SK-N-SH (cell line): Measurements from ENCODE around the gene CDH18. TPM values are rescaled to one million over a fixed set of nuclear protein-coding genes. Genes with fewer than 3 reads are reported as not detected.

Experiments
- CTCF ChIA-PET: fragments of 300-600, 350-600 bp; formaldehyde crosslinking; extraction: SDS; loops from one replicate; lab custom pipeline; 2021; lab: Yijun Ruan, JAX
- POLR2A ChIA-PET: fragments of 350-600 bp; sonication (Branson Sonifier 250); formaldehyde crosslinking; extraction: SDS; loops from one replicate; lab custom pipeline; 2020; ENCODE audit warnings: antibody characterized with exemption, inconsistent platforms; lab: Yijun Ruan, JAX
- DNase-seq: peaks from one replicate; pipeline ENCODE4 v3.0.0; 2012
- H2AFZ ChIP-seq: fragments of 200-600 bp; sonication (generic); 2 replicates; pipeline ENCODE4 v1.8.1; 2016; ENCODE audit warnings: antibody characterized with exemption, mild to moderate bottlenecking, low read depth
- H3F3A ChIP-seq: fragments of 200-600 bp; sonication (generic); replicated peaks from 2 replicates; pipeline ENCODE3; 2016; ENCODE audit warnings: antibody characterized with exemption, mild to moderate bottlenecking; ENCODE audit not compliant: insufficient read depth
- H3K27ac ChIP-seq, 2 experiments: fragments of 200-500 bp in 1 of 2; fragments of 200-600 bp in 1 of 2; sonication (Bioruptor generic) in 1 of 2; sonication (generic), shearing (Covaris generic) in 1 of 2; 2 replicates each; pipeline versions ENCODE4 v1.5.1 to v1.6.1; 2014 to 2016; ENCODE audit warnings: low read depth in 2 of 2, inconsistent platforms in 1 of 2, low read length in 1 of 2, mild to moderate bottlenecking in 1 of 2, mixed read lengths in 1 of 2
- H3K27me3 ChIP-seq: fragments of 200-600 bp; sonication (generic), shearing (Covaris generic); 2 replicates; pipeline ENCODE4 v1.6.1; 2016; ENCODE audit warnings: mixed run types; ENCODE audit not compliant: insufficient read depth
- H3K36me3 ChIP-seq, 2 experiments: fragments of 200-500 bp in 1 of 2; fragments of 200-600 bp in 1 of 2; sonication (Bioruptor generic) in 1 of 2; sonication (generic) in 1 of 2; replicated peaks in 1 of 2; 2 replicates each; pipeline versions ENCODE3 to v1.5.1; 2014 to 2016; ENCODE audit warnings: low read length in 1 of 2, mild to moderate bottlenecking in 1 of 2; ENCODE audit not compliant: insufficient read depth in 2 of 2, control insufficient read depth in 1 of 2
- H3K4me1 ChIP-seq, 2 experiments: fragments of 200-500 bp in 1 of 2; fragments of 200-600 bp in 1 of 2; sonication (Bioruptor generic) in 1 of 2; sonication (generic), shearing (Covaris generic) in 1 of 2; 2 replicates each; pipeline versions ENCODE4 v1.5.1 to v1.6.1; 2014 to 2016; ENCODE audit warnings: low read depth in 1 of 2, low read length in 1 of 2, mixed run types in 1 of 2; ENCODE audit not compliant: insufficient read depth in 2 of 2, control insufficient read depth in 1 of 2
- H3K4me2 ChIP-seq: fragments of 200-600 bp; sonication (generic), shearing (Covaris generic); 2 replicates; pipeline ENCODE4 v1.6.1; 2017; ENCODE audit warnings: mixed run types
- H3K4me3 ChIP-seq, 2 experiments: fragments of 200-500 bp in 1 of 2; fragments of 200-600 bp in 1 of 2; sonication (Bioruptor generic) in 1 of 2; sonication (generic), shearing (Covaris generic) in 1 of 2; 2 replicates each; pipeline versions ENCODE4 v1.5.1 to v1.8.1; 2014 to 2016; ENCODE audit warnings: low read depth in 2 of 2, inconsistent platforms in 1 of 2, low read length in 1 of 2, mild to moderate bottlenecking in 1 of 2, mixed read lengths in 1 of 2, moderate library complexity in 1 of 2
- H3K79me2 ChIP-seq: fragments of 200-600 bp; sonication (generic); 2 replicates; pipeline ENCODE4 v1.8.1; 2017; ENCODE audit warnings: mild to moderate bottlenecking; ENCODE audit not compliant: insufficient read depth
- H3K9ac ChIP-seq: fragments of 200-600 bp; sonication (generic); 2 replicates; pipeline ENCODE4 v1.6.1; 2017; ENCODE audit warnings: mixed run types
- H3K9me2 ChIP-seq: fragments of 200-600 bp; sonication (generic); 2 replicates; pipeline ENCODE4 v1.6.1; 2017; ENCODE audit warnings: mixed run types
- H3K9me3 ChIP-seq: fragments of 200-600 bp; sonication (generic); 2 replicates; pipeline ENCODE4 v1.6.1; 2017; ENCODE audit warnings: mixed run types, mild to moderate bottlenecking, moderate library complexity
- H4K20me1 ChIP-seq: fragments of 200-600 bp; sonication (generic); 2 replicates; pipeline ENCODE4 v1.6.1; 2017; ENCODE audit warnings: mild to moderate bottlenecking, mixed run types; ENCODE audit not compliant: insufficient read depth
- ELF1 ChIP-seq: IDR thresholded peaks from 2 replicates; pipeline ENCODE4 v1.4.0; 2012
- EP300 ChIP-seq, 2 experiments: IDR thresholded peaks; 2 replicates each; pipeline versions ENCODE4 v1.4.0 to v1.6.1; 2012; ENCODE audit warnings: borderline replicate concordance in 1 of 2, low read depth in 1 of 2, low read length in 1 of 2
- EZH2phosphoT487 ChIP-seq: fragments of 200-600 bp; sonication (generic); IDR thresholded peaks from 2 replicates; pipeline ENCODE4 v1.6.1; 2017; ENCODE audit warnings: low read depth, mixed run types, mild to moderate bottlenecking, antibody characterized with exemption, moderate library complexity, borderline replicate concordance
- FOSL2 ChIP-seq: IDR thresholded peaks from 2 replicates; pipeline ENCODE4 v1.4.0; 2012; ENCODE audit warnings: low read depth, mild to moderate bottlenecking, moderate library complexity, borderline replicate concordance
- FOXJ3 ChIP-seq: sonication (generic); formaldehyde crosslinking; IDR thresholded peaks from 2 replicates; pipeline ENCODE4 v1.5.1; 2020; ENCODE audit warnings: mild to moderate bottlenecking, missing genetic modification reagents
- FOXM1 ChIP-seq: IDR thresholded peaks from 2 replicates; pipeline ENCODE4 v1.4.0; 2012; ENCODE audit warnings: low read depth, mild to moderate bottlenecking
- GABPA ChIP-seq: IDR thresholded peaks from 2 replicates; pipeline ENCODE4 v1.4.0; 2012; ENCODE audit warnings: low read depth, mild to moderate bottlenecking
- GATA2 ChIP-seq: sonication (generic); formaldehyde crosslinking; IDR thresholded peaks from 2 replicates; pipeline ENCODE4 v1.5.0; 2020; ENCODE audit warnings: mild to moderate bottlenecking, missing genetic modification reagents
- IRF3 ChIP-seq: fragments of 150-350 bp; IDR thresholded peaks from 2 replicates; pipeline ENCODE4 v1.6.1; 2016; ENCODE audit warnings: mild to moderate bottlenecking, low read depth, low read length
- JUND ChIP-seq: IDR thresholded peaks from 2 replicates; pipeline ENCODE4 v1.4.0; 2012
- MAX ChIP-seq: IDR thresholded peaks from 2 replicates; pipeline ENCODE4 v1.4.0; 2012; ENCODE audit warnings: low read depth
- MEF2A ChIP-seq: IDR thresholded peaks from 2 replicates; pipeline ENCODE4 v1.4.0; 2012; ENCODE audit warnings: low read depth, borderline replicate concordance
- MXI1 ChIP-seq: IDR thresholded peaks from 2 replicates; pipeline ENCODE4 v1.6.1; 2012; ENCODE audit warnings: mild to moderate bottlenecking, low read depth, low read length, improper control_type of control experiment
- NFIC ChIP-seq: IDR thresholded peaks from 2 replicates; pipeline ENCODE4 v1.4.0; 2012; ENCODE audit warnings: borderline replicate concordance
- NRF1 ChIP-seq: IDR thresholded peaks from 2 replicates; pipeline ENCODE4 v1.6.1; 2012; ENCODE audit warnings: low read depth, mild to moderate bottlenecking, low read length
- POLR2AphosphoS5 ChIP-seq: IDR thresholded peaks from 2 replicates; pipeline ENCODE4 v1.6.1; 2012; ENCODE audit warnings: low read depth, low read length
- RFX5 ChIP-seq: IDR thresholded peaks from 2 replicates; pipeline ENCODE4 v1.6.1; 2012; ENCODE audit warnings: mild to moderate bottlenecking, improper control_type of control experiment, low read length
- RXRA ChIP-seq: IDR thresholded peaks from 2 replicates; pipeline ENCODE4 v1.4.0; 2012; ENCODE audit warnings: low read depth, mild to moderate bottlenecking, borderline replicate concordance
- SIN3A ChIP-seq: IDR thresholded peaks from 2 replicates; pipeline ENCODE4 v1.6.1; 2012; ENCODE audit warnings: low read depth, mild to moderate bottlenecking, low read length, moderate library complexity, borderline replicate concordance
- SMC3 ChIP-seq: IDR thresholded peaks from 2 replicates; pipeline ENCODE4 v1.6.1; 2012; ENCODE audit warnings: low read depth, low read length, improper control_type of control experiment
- TAF1 ChIP-seq: IDR thresholded peaks from 2 replicates; pipeline ENCODE4 v1.6.1; 2012; ENCODE audit warnings: low read depth, mild to moderate bottlenecking, low read length, moderate library complexity, borderline replicate concordance
- TCF12 ChIP-seq: IDR thresholded peaks from 2 replicates; pipeline ENCODE4 v1.4.0; 2012
- TEAD4 ChIP-seq: IDR thresholded peaks from 2 replicates; pipeline ENCODE4 v1.4.0; 2012; ENCODE audit warnings: mild to moderate bottlenecking, borderline replicate concordance; ENCODE audit not compliant: insufficient read depth
- USF1 ChIP-seq: IDR thresholded peaks from 2 replicates; pipeline ENCODE4 v1.4.0; 2012; ENCODE audit warnings: low read depth, borderline replicate concordance
- ZBTB33 ChIP-seq: IDR thresholded peaks from 2 replicates; pipeline ENCODE4 v1.4.0; 2012; ENCODE audit warnings: low read depth, borderline replicate concordance
- WGBS: methylation state at CpG from one replicate; pipeline ENCODE4 v1.1.6; 2017; ENCODE audit warnings: low lambda C conversion rate; 5-methylcytosine and 5-hydroxymethylcytosine counted together
- polyA plus RNA-seq, 3 experiments: library from polyadenylated mRNA; depleted of rRNA; stranded (reverse); fragments of >200 nt; gene quantifications; 2 replicates each; pipeline ENCODE4 v1.2.3, GENCODE V29; 2012

Gene CDH18
- polyA plus RNA-seq, 1 of the 3 experiments (the other 2 are of a cell fraction), result 6.0 TPM

GRCh38 chr5:19891658-19892057 lies 96.3 kb downstream of the CDH18 start (continued):
- no peak for TF ChIP-seq USF1
- no peak for TF ChIP-seq MXI1
- TF ChIP-seq NRF1, result no peak
- peak; percentile 30; the same call in 1 of the 2 replicates for TF ChIP-seq RXRA
- TF ChIP-seq MEF2A, result no peak
- no peak for TF ChIP-seq ELF1
- no peak for TF ChIP-seq RFX5
- peak in 1 of 2 experiments; percentile 86; a peak in 2 of 4 replicates for TF ChIP-seq EP300 (IDR thresholded peaks at IDR 0.05; ENCODE audit: borderline replicate concordance in 1 of 2, low read depth in 1 of 2, low read length in 1 of 2)
- peak; percentile 63; the same call in 1 of the 2 replicates for TF ChIP-seq TEAD4
- no peak for TF ChIP-seq GATA2
- no peak for TF ChIP-seq MAX
- TF ChIP-seq, all 33 proteins: peak for 9

- Histone ChIP-seq H3K36me3 (no peaks in the 10 kb centered on the region), H3K27me3 (no peaks in the 10 kb centered on the region), H2AFZ (peak overlapping the region; percentile 12; the same call in 1 of the 2 replicates), H3K79me2 (no peaks in the 10 kb centered on the region), H3K27ac (peak overlapping the region in 1 of 2 experiments; percentile 65; a peak in 3 of 4 replicates), H3K4me1 (no peaks in the 10 kb centered on the region), H3F3A (peaks cover 31% of the 10 kb centered on the region), H3K4me2 (peak overlapping the region; percentile 57), H4K20me1 (no peaks in the 10 kb centered on the region), H3K9me3 (no peaks in the 10 kb centered on the region), H3K4me3 (peak overlapping the region; percentile 2 to 9; a peak in 2 of 4 replicates), H3K9ac (no peak overlapping the region), H3K9me2 (no peaks in the 10 kb centered on the region)
- 21% methylated on average over 7 of the region's 7 CpGs for WGBS
- ChIA-PET POLR2A (no interaction called here), CTCF (no interaction called here)
- no peak for DNase-seq
- no peak for TF ChIP-seq GATA2
- peak; percentile 54; the same call in 1 of the 2 replicates for TF ChIP-seq FOXM1
- TF ChIP-seq NFIC, result peak; percentile 84
- TF ChIP-seq EZH2phosphoT487, result no peak
- TF ChIP-seq MEF2A, result peak; percentile 69; the same call in 1 of the 2 replicates
- no peak for TF ChIP-seq USF1
- no peak for TF ChIP-seq SMC3
- TF ChIP-seq TEAD4, result 0 out of 2 replicates have a peak, but pooled peaks have one; percentile 72
- no peak for TF ChIP-seq FOXJ3
- TF ChIP-seq MXI1, result no peak
- no peak for TF ChIP-seq RXRA
- TF ChIP-seq POLR2AphosphoS5, result peak; percentile 21; the same call in 1 of the 2 replicates
- TF ChIP-seq ELF1, result no peak
- no peak for TF ChIP-seq GABPA
- TF ChIP-seq TCF12, result peak; percentile 85
- no peak for TF ChIP-seq IRF3
- no peak for TF ChIP-seq TAF1
- TF ChIP-seq JUND, result peak; percentile 87
- no peak for TF ChIP-seq SIN3A
- no peak for TF ChIP-seq NRF1
- peak; percentile 78; the same call in 1 of the 2 replicates for TF ChIP-seq FOSL2
- TF ChIP-seq ZBTB33, result 0 out of 2 replicates have a peak, but pooled peaks have one; percentile 39
Measured at GRCh38 chr5:19886123-19886917, 101.7 kb downstream of the CDH18 start.
